Measurements from ENCODE around the gene GCC2. TPM values are rescaled to one million over a fixed set of nuclear protein-coding genes. Genes with fewer than 3 reads are reported as not detected.

GCC2 gene
- total RNA-seq, 1 donor from 2014 or later = 75.9 TPM

DNA sequence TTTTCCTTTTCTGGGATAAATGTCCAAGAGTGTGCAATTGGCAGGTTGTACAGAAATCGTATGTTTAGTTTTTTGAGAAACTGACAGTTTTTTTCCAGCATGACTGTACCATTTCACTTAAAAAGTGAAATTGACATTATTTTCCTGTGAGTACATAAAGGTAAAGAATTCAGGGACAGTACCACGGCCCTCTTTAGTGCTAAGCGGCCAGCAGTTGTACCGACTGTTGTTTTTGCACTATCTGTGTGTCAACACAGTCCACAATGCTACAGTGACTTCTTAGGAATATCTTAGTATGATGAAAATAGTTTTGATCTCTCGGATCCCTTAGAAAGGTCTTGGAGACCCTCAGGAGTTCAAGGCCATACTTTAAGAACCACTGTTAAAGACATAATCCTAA lies 87.9 kb downstream of the GCC2 start:
- Histone ChIP-seq H3K27ac (no peak overlapping the region), H3F3A (ENCODE audit: low read depth) (no peaks in the 10 kb centered on the region), H3K9me3 (ENCODE audit: low read depth) (no peaks in the 10 kb centered on the region), H2AFZ (replicated peaks) (no peak overlapping the region), H3K27me3 (peaks cover 15% of the 10 kb centered on the region), H4K20me1 (ENCODE audit: low read depth) (peaks cover 38% of the 10 kb centered on the region), H3K4me3 (no peak overlapping the region), H3K79me2 (ENCODE audit: low read depth) (peaks cover 68% of the 10 kb centered on the region), H3K4me2 (no peak overlapping the region), H3K36me3 (no peaks in the 10 kb centered on the region), H3K9ac (no peak overlapping the region), H3K4me1 (peaks cover 32% of the 10 kb centered on the region)
- no peak overlapping the region for H3K4me3 Mint-ChIP-seq
- H3K36me3 Mint-ChIP-seq = peaks cover 2% of the 10 kb centered on the region
- peaks cover 25% of the 10 kb centered on the region for H3K4me1 Mint-ChIP-seq
- no peaks in the 10 kb centered on the region for H3K9me3 Mint-ChIP-seq
- H3K27ac Mint-ChIP-seq = no peak overlapping the region
- no peak for TF ChIP-seq EZH2phosphoT487 (IDR thresholded peaks at IDR 0.05)
- TF ChIP-seq EZH2 (IDR thresholded peaks at IDR 0.05) = no peak
- TF ChIP-seq, protein P1, sequence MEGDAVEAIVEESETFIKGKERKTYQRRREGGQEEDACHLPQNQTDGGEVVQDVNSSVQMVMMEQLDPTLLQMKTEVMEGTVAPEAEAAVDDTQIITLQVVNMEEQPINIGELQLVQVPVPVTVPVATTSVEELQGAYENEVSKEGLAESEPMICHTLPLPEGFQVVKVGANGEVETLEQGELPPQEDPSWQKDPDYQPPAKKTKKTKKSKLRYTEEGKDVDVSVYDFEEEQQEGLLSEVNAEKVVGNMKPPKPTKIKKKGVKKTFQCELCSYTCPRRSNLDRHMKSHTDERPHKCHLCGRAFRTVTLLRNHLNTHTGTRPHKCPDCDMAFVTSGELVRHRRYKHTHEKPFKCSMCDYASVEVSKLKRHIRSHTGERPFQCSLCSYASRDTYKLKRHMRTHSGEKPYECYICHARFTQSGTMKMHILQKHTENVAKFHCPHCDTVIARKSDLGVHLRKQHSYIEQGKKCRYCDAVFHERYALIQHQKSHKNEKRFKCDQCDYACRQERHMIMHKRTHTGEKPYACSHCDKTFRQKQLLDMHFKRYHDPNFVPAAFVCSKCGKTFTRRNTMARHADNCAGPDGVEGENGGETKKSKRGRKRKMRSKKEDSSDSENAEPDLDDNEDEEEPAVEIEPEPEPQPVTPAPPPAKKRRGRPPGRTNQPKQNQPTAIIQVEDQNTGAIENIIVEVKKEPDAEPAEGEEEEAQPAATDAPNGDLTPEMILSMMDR (IDR thresholded peaks at IDR 0.05) = no peak
- no peak for DNase-seq (ENCODE audit: low spot score)
- peaks cover 2% of the 10 kb centered on the region for H3K27me3 Mint-ChIP-seq (ENCODE audit: insufficient read depth, low read depth)

DNA sequence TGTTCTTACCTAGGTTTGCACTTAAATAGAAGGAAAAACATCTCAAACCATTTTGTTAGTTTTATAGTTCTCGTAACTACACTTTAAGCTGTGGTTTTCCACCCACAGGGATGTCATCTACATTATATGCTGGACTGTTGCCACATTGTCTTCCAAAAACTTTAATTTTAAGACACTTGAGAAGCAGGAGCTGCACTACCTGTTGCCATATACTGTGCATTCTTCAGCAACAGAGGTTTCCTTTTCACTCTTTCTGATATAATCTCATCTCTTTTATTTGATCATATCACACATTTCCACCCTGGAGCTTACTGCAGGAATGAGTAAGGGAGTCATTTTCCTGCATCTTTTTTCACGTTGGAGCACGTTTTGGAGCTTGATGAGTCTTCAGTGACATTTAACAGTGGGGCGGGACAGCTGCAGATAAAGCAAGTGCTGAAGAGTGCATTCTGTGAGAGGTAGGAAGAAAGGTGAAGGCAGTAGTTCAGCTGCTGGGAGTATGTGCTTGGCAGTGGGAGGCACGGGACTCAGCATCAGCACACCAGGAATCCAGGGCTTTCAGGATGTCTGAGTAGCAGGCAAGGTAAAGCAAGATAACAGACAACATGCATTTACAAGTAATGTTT lies 89.1 kb downstream of the GCC2 start:
- Mint-ChIP-seq H3K36me3 (peaks cover 10% of the 10 kb centered on the region), H3K27ac (no peak overlapping the region), H3K27me3 (ENCODE audit: insufficient read depth, low read depth) (peaks cover 3% of the 10 kb centered on the region), H3K4me3 (no peak overlapping the region), H3K9me3 (no peaks in the 10 kb centered on the region), H3K4me1 (peaks cover 25% of the 10 kb centered on the region)
- Histone ChIP-seq H3K27me3 (peaks cover 15% of the 10 kb centered on the region), H4K20me1 (ENCODE audit: low read depth) (peaks cover 38% of the 10 kb centered on the region), H3K4me3 (no peak overlapping the region), H2AFZ (replicated peaks) (no peak overlapping the region), H3K4me1 (peaks cover 32% of the 10 kb centered on the region), H3K36me3 (no peaks in the 10 kb centered on the region), H3K9ac (no peak overlapping the region), H3F3A (ENCODE audit: low read depth) (no peaks in the 10 kb centered on the region), H3K9me3 (ENCODE audit: low read depth) (no peaks in the 10 kb centered on the region), H3K79me2 (ENCODE audit: low read depth) (peaks cover 80% of the 10 kb centered on the region), H3K27ac (no peak overlapping the region), H3K4me2 (no peak overlapping the region)
- TF ChIP-seq EZH2 (IDR thresholded peaks at IDR 0.05) (no peak), EZH2phosphoT487 (IDR thresholded peaks at IDR 0.05) (no peak)
- TF ChIP-seq, protein P1 (IDR thresholded peaks at IDR 0.05) = no peak
- no peak for DNase-seq (ENCODE audit: low spot score)

DNA sequence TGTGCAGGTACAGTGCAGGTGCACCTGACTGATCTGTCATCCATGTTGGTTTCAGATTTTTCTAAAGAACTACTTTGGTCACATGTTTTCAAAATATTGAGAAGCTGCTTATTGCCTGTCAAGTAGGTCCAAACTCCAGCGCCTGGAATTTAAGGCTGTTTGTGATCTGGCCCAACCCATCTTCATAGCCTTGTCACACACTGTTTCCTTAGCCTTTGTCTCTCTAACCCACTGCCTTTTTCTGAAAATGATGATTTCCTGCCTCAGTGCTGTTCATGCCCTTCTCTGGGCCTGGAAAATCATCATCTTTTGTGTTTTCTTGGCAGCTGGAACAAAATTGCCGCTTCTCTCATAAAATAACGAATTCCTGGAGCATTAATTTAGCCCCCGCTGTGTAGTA lies 92.4 kb downstream of the GCC2 start:
- H3K9ac ChIP-seq = no peak overlapping the region
- peaks cover 16% of the 10 kb centered on the region for H3K4me1 Mint-ChIP-seq
- H2AFZ ChIP-seq (replicated peaks) = no peak overlapping the region
- peaks cover 5% of the 10 kb centered on the region for H3K9me3 Mint-ChIP-seq
- H3K27ac ChIP-seq = no peak overlapping the region
- H3K27me3 ChIP-seq = no peaks in the 10 kb centered on the region
- H3K4me1 ChIP-seq = peaks cover 20% of the 10 kb centered on the region
- no peak overlapping the region for H3K27ac Mint-ChIP-seq
- peaks cover 69% of the 10 kb centered on the region for H3K79me2 ChIP-seq (ENCODE audit: low read depth)
- H3K4me3 Mint-ChIP-seq = no peak overlapping the region
- H3K4me3 ChIP-seq = no peak overlapping the region
- H3K36me3 Mint-ChIP-seq = peaks cover 19% of the 10 kb centered on the region
- no peaks in the 10 kb centered on the region for H3K9me3 ChIP-seq (ENCODE audit: low read depth)
- H3K36me3 ChIP-seq = no peaks in the 10 kb centered on the region
- H3F3A ChIP-seq (ENCODE audit: low read depth) = no peaks in the 10 kb centered on the region
- no peak for DNase-seq (ENCODE audit: low spot score)
- no peak overlapping the region for H3K4me2 ChIP-seq
- peaks cover 23% of the 10 kb centered on the region for H4K20me1 ChIP-seq (ENCODE audit: low read depth)
- H3K27me3 Mint-ChIP-seq (ENCODE audit: insufficient read depth, low read depth) = peaks cover 2% of the 10 kb centered on the region
- TF ChIP-seq EZH2 (IDR thresholded peaks at IDR 0.05) (no peak), EZH2phosphoT487 (IDR thresholded peaks at IDR 0.05) (no peak)
- TF ChIP-seq, protein P1 (IDR thresholded peaks at IDR 0.05) = no peak
